NCI-H1048 (cell line): Measurements from ENCODE around the gene CNN2.

Experiments
- DNase-seq: peaks from one replicate; lab custom pipeline; 2025; lab: John Stamatoyannopoulos, UW

Gene CNN2

GRCh38 chr19:1065606-1066109 lies 39.2 kb downstream of the CNN2 start:
- DNase-seq, result no peak

- no peak for DNase-seq
These were observed 39.9 kb downstream of the CNN2 start for GRCh38 chr19:1066251-1066747.

GRCh38 chr19:1066748-1067340 lies 40.4 kb downstream of the CNN2 start, which contains the start of gene ARHGAP45:
Gene ARHGAP45 (plus strand): TSS chr19:1067167. CDS start chr19:1067406, 239 bp downstream.
- no peak for DNase-seq

- no peak for DNase-seq
These were observed 41.0 kb downstream of the CNN2 start for GRCh38 chr19:1067341-1067957.

GRCh38 chr19:1068009-1069001 lies 41.9 kb downstream of the CNN2 start:
- no peak for DNase-seq

- DNase-seq, result no peak
These were observed 42.8 kb downstream of the CNN2 start for GRCh38 chr19:1069009-1069779.

- no peak for DNase-seq
These were observed 44.1 kb downstream of the CNN2 start for GRCh38 chr19:1070576-1070930.

- no peak for DNase-seq
These were observed 44.8 kb downstream of the CNN2 start for GRCh38 chr19:1070931-1071791.

- DNase-seq, result no peak
These were observed 46.1 kb downstream of the CNN2 start for GRCh38 chr19:1072371-1073015.

GRCh38 chr19:1073063-1073955 lies 46.9 kb downstream of the CNN2 start:
- DNase-seq, result no peak

GRCh38 chr19:1073956-1074517 lies 47.6 kb downstream of the CNN2 start:
- no peak for DNase-seq

- peak; percentile 86 for DNase-seq
These were observed 48.3 kb downstream of the CNN2 start for GRCh38 chr19:1074544-1075283.

GRCh38 chr19:1076046-1076386 lies 49.6 kb downstream of the CNN2 start:
- no peak for DNase-seq

GRCh38 chr19:1076951-1077350 lies 50.5 kb downstream of the CNN2 start:
- no peak for DNase-seq

GRCh38 chr19:1079566-1080111 lies 53.2 kb downstream of the CNN2 start:
- no peak for DNase-seq

GRCh38 chr19:1080360-1081161 lies 54.2 kb downstream of the CNN2 start:
- no peak for DNase-seq
